IPS-18c (cell line): ENCODE measurements around the gene GK.
"Not testable (repeated sequence)": the region's sequence is repeated elsewhere in the genome, so short reads cannot be mapped to it uniquely, and the experiment has no call there.

Source experiments
- H3K4me3 ChIP-seq: 2 replicates; pipeline ENCODE4 v1.7.0; 2013; ENCODE audit warnings: low read depth, mild to moderate bottlenecking, low read length, moderate library complexity; ENCODE audit not compliant: insufficient read depth
- H3K9me3 ChIP-seq: one replicate; pipeline ENCODE4 v1.6.1; 2013; ENCODE audit warnings: mild to moderate bottlenecking, low read length, moderate library complexity; ENCODE audit not compliant: control insufficient read depth, insufficient read depth

Gene GK

GRCh38 chrX:30751497-30751896 lies 98.3 kb downstream of the GK start:
- Histone ChIP-seq H3K4me3 (no peak overlapping the region), H3K9me3 (peaks cover 2% of the 10 kb centered on the region)

GRCh38 chrX:30762755-30763154 lies 109.5 kb downstream of the GK start:
- H3K4me3 ChIP-seq: no peak overlapping the region
- H3K9me3 ChIP-seq: no peaks in the 10 kb centered on the region

- H3K9me3 ChIP-seq, H3K4me3 ChIP-seq: not testable (repeated sequence)
These were observed 120.5 kb downstream of the GK start for GRCh38 chrX:30773764-30774163.

GRCh38 chrX:30777575-30777974 lies 124.4 kb downstream of the GK start:
- Histone ChIP-seq H3K4me3 (no peak overlapping the region), H3K9me3 (no peaks in the 10 kb centered on the region)

GRCh38 chrX:30779453-30780030 lies 126.3 kb downstream of the GK start:
- Histone ChIP-seq H3K4me3 (no peak overlapping the region), H3K9me3 (no peaks in the 10 kb centered on the region)
